ENCODE data around the gene FOXE1. TPM values are rescaled to one million over a fixed set of nuclear protein-coding genes. Genes with fewer than 3 reads are reported as not detected.

The FOXE1 gene
- total RNA-seq, 1 donor from 2014 or later = not detected

- no peak for TF ChIP-seq CTCF (IDR thresholded peaks at IDR 0.05)
- POLR2A ChIA-PET = no interaction called here
- intact Hi-C loops (cut with micrococcal nuclease) = no loop called here
- Mint-ChIP-seq H3K9me3 (peaks cover 6% of the 10 kb centered on the region), H3K27ac (no peak overlapping the region), H3K4me3 (no peak overlapping the region), H3K36me3 (ENCODE audit: low read depth) (no peaks in the 10 kb centered on the region), H3K27me3 (peaks cover 18% of the 10 kb centered on the region), H3K4me1 (peaks cover 3% of the 10 kb centered on the region)
- CTCF ChIA-PET = no interaction called here
- ATAC-seq (ENCODE audit: low read depth) = no peak
- no peak for DNase-seq
These were observed 44.1 kb upstream of the FOXE1 start for GRCh38 chr9:97808972-97809371.

DNA sequence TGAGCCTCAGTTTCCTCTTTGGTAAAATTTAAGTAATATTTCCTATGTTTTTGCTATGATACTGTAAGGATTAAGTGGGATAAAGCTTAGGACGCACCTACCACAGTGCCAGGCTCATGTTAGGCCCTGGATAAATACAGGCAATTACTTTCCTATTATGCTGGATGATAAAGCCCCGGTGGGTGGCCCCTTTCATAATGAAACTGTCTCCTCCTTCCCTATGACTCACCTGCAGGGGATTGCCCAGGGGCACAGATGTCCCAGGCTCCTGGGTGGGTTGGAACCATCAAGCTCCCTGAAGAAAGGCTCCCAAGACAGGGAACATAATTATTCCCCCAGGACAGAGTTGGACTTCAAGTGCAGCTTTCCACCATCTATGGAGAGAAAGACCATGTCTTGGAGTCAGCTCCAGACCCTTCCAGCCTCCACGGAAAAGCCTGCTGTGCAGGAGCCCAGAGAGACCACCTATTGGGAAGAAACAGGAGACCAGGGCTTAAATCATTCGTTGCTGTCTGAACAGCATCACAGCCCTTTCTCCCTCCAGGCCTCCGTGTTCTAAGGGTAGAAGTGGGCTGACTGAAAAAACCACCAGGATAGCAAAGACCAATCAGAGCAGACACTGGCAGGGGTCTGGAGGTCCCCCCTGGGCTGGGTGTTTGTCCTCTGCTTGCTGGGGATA, 43.2 kb upstream of the FOXE1 start:
- peaks cover 14% of the 10 kb centered on the region for H3K27me3 Mint-ChIP-seq
- DNase-seq = no peak
- no peak for ATAC-seq (ENCODE audit: low read depth)
- H3K4me1 Mint-ChIP-seq = no peaks in the 10 kb centered on the region
- no peak overlapping the region for H3K4me3 Mint-ChIP-seq
- no peak for TF ChIP-seq CTCF (IDR thresholded peaks at IDR 0.05)
- ChIA-PET CTCF (no interaction called here), POLR2A (no interaction called here)
- H3K36me3 Mint-ChIP-seq (ENCODE audit: low read depth) = no peaks in the 10 kb centered on the region
- H3K27ac Mint-ChIP-seq = no peak overlapping the region
- peaks cover 6% of the 10 kb centered on the region for H3K9me3 Mint-ChIP-seq
- intact Hi-C loops (cut with micrococcal nuclease) = no loop called here

- Mint-ChIP-seq H3K27ac (no peak overlapping the region), H3K9me3 (peaks cover 6% of the 10 kb centered on the region), H3K4me3 (no peak overlapping the region), H3K27me3 (peaks cover 15% of the 10 kb centered on the region), H3K4me1 (no peaks in the 10 kb centered on the region), H3K36me3 (ENCODE audit: low read depth) (no peaks in the 10 kb centered on the region)
- intact Hi-C loops (cut with micrococcal nuclease) = no loop called here
- TF ChIP-seq CTCF (IDR thresholded peaks at IDR 0.05) = no peak
- ATAC-seq (ENCODE audit: low read depth) (no peak), DNase-seq (no peak)
- CTCF ChIA-PET = no interaction called here
- POLR2A ChIA-PET = no interaction called here
These were observed 41.3 kb upstream of the FOXE1 start for GRCh38 chr9:97811533-97812246.

GRCh38 chr9:97812247-97812543, 40.8 kb upstream of the FOXE1 start:
- peaks cover 14% of the 10 kb centered on the region for H3K27me3 Mint-ChIP-seq
- H3K36me3 Mint-ChIP-seq (ENCODE audit: low read depth) = no peaks in the 10 kb centered on the region
- H3K9me3 Mint-ChIP-seq = peaks cover 6% of the 10 kb centered on the region
- H3K27ac Mint-ChIP-seq = no peak overlapping the region
- ATAC-seq (ENCODE audit: low read depth) (no peak), DNase-seq (no peak)
- H3K4me1 Mint-ChIP-seq = no peaks in the 10 kb centered on the region
- ChIA-PET POLR2A (no interaction called here), CTCF (no interaction called here)
- intact Hi-C loops (cut with micrococcal nuclease) = no loop called here
- no peak for TF ChIP-seq CTCF (IDR thresholded peaks at IDR 0.05)
- no peak overlapping the region for H3K4me3 Mint-ChIP-seq

DNA sequence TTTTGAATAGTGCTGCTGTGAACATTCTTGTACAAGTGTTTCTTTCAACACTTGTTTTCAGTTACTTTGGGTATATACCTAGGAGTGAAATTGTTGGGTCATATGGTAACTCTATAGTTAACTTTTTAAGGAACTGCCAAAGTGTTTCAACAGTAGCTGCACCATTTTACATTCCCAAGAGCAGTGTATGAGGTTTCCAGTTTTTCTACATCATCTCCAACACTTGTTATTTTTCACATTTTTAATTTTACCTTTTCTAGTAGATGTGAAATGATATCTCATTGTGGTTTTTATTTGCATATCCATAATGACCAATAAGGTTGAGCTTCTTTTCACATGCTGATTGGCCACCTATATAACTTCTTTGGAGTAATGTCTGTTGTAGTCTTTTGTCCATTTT, 40.0 kb upstream of the FOXE1 start:
- intact Hi-C loops (cut with micrococcal nuclease) = no loop called here
- Mint-ChIP-seq H3K27ac (no peak overlapping the region), H3K4me1 (no peaks in the 10 kb centered on the region), H3K9me3 (peaks cover 6% of the 10 kb centered on the region), H3K27me3 (peaks cover 22% of the 10 kb centered on the region), H3K4me3 (no peak overlapping the region), H3K36me3 (ENCODE audit: low read depth) (no peaks in the 10 kb centered on the region)
- ChIA-PET POLR2A (no interaction called here), CTCF (no interaction called here)
- DNase-seq = no peak
- no peak for TF ChIP-seq CTCF (IDR thresholded peaks at IDR 0.05)
- no peak for ATAC-seq (ENCODE audit: low read depth)

All from activated B cell treated with CpG ODN at 0.5 μM for 24 hours (primary cell).